ENCODE measurements around the gene MYOG. TPM values are rescaled to one million over a fixed set of nuclear protein-coding genes. Genes with fewer than 3 reads are reported as not detected.

The MYOG gene
- total and polyA plus RNA-seq, 2 of the 13 experiments (the other 11 are each of a cell fraction or from before 2014, with no cell fraction given): not detected

DNA sequence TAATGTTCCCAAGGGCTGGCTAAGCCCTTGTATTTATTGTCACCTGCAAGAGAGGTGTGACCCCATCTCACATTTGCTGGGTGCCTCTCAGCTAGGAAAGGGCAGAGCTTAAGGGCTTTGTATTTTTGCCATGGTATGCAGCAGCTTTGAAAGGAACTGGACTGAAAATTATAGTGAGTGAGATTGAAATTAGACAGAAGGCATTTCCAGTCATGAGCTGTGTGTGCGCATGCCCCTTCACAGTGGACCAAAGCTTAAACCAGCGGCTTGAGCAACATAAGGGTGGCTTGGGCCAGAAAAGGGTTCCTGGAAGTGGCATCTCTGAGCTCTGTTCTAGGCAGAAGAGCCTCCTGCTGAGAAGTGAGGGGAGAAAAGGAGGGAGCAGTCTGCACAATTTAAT, 19.8 kb downstream of the MYOG start:
- peaks cover 0 to 6% of the 10 kb centered on the region in 2 experiments; a peak in 3 of 5 replicates for H3K27me3 ChIP-seq (ENCODE audit: control insufficient read depth in 1 of 2, insufficient read depth in 2 of 2, low read length in 2 of 2)
- no peak overlapping the region for H3K9ac ChIP-seq (ENCODE audit: insufficient read depth, low read depth, low read length)
- H3K36me3 ChIP-seq (replicated peaks in 1 of 2; ENCODE audit: control insufficient read depth in 1 of 2, insufficient read depth in 2 of 2, low read length in 2 of 2): no peaks in the 10 kb centered on the region
- no peak overlapping the region for H3K4me2 ChIP-seq (ENCODE audit: low read depth, low read length)
- no peaks in the 10 kb centered on the region for H3K9me3 ChIP-seq (ENCODE audit: low read length)
- no peaks in the 10 kb centered on the region for H3K79me2 ChIP-seq (ENCODE audit: insufficient read depth, low read length)
- ChIA-PET CTCF (ENCODE audit: low intra/inter-chr PET ratio, low total read pairs) (no interaction called here), POLR2A (no interaction called here)
- no peak for FAIRE-seq
- no peak overlapping the region for H3K27ac ChIP-seq (ENCODE audit: extremely low read length, insufficient read depth, low read length)
- no peak overlapping the region for H2AFZ ChIP-seq (ENCODE audit: low read length)
- TF ChIP-seq ZSCAN30 (CRISPR knock-in tag; IDR thresholded peaks at IDR 0.05) (no peak), SKI (IDR thresholded peaks at IDR 0.05; ENCODE audit: partially characterized antibody) (no peak), ZNF556 (CRISPR knock-in tag; IDR thresholded peaks at IDR 0.05; ENCODE audit: borderline replicate concordance) (no peak)
- DNase-seq (ENCODE audit: low spot score): no peak
- intact Hi-C loops (cut with micrococcal nuclease; ENCODE audit: unreplicated experiment) (no loop called here), in situ Hi-C loops (cut with HindIII; ENCODE audit: extremely low pct_ligation_motif_present, low pct_unique_long_range_greater_than_20kb) (no loop called here)
- no peak overlapping the region for H3K4me3 ChIP-seq (replicated peaks in 1 of 3; ENCODE audit: insufficient read depth in 1 of 3, low read depth in 2 of 3, low read length in 3 of 3)
- no peaks in the 10 kb centered on the region for H4K20me1 ChIP-seq (ENCODE audit: insufficient read depth, low read length)
- peaks cover 10% of the 10 kb centered on the region for H3K4me1 ChIP-seq (ENCODE audit: insufficient read depth, low read length)
- no peak for ATAC-seq
- BruUV-seq (replicated peaks): no TSS peak
- 4% methylated on average over 2 of the region's 2 CpGs for WGBS (ENCODE audit: low lambda C conversion rate)

DNA sequence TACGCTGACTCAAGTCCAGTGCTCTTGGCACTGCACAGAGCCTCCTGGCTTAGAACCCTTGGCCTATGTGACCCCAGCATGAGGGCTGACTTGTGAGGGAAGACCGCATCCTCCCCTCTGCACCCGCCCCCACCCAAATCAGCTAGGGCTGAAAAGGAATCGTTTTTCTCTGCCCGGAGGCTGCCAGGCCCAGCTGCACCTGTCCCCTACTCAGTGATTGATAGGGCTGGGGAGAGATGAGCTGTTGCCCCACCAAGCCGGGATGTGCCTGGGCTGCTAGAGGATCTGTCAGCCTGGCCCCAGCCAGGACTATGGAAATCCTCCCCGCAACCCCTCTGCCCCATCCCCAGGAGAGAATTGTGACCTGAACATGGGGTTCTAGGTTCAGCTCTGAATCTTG, 20.6 kb downstream of the MYOG start:
- Histone ChIP-seq H3K4me1 (ENCODE audit: insufficient read depth, low read length) (peaks cover 10% of the 10 kb centered on the region), H3K36me3 (replicated peaks in 1 of 2; ENCODE audit: control insufficient read depth in 1 of 2, insufficient read depth in 2 of 2, low read length in 2 of 2) (no peaks in the 10 kb centered on the region), H3K9me3 (ENCODE audit: low read length) (no peaks in the 10 kb centered on the region), H3K27me3 (ENCODE audit: control insufficient read depth in 1 of 2, insufficient read depth in 2 of 2, low read length in 2 of 2) (peaks cover 0 to 6% of the 10 kb centered on the region in 2 experiments; a peak in 3 of 5 replicates), H3K79me2 (ENCODE audit: insufficient read depth, low read length) (no peaks in the 10 kb centered on the region), H3K27ac (ENCODE audit: extremely low read length, insufficient read depth, low read length) (no peak overlapping the region), H3K9ac (ENCODE audit: insufficient read depth, low read depth, low read length) (no peak overlapping the region), H3K4me3 (replicated peaks in 1 of 3; ENCODE audit: insufficient read depth in 1 of 3, low read depth in 2 of 3, low read length in 3 of 3) (no peak overlapping the region), H2AFZ (ENCODE audit: low read length) (no peak overlapping the region), H3K4me2 (ENCODE audit: low read depth, low read length) (no peak overlapping the region), H4K20me1 (ENCODE audit: insufficient read depth, low read length) (no peaks in the 10 kb centered on the region)
- WGBS (ENCODE audit: low lambda C conversion rate): no CpG with 5 or more reads among the region's 7 CpGs
- ATAC-seq: no peak
- in situ Hi-C loops (cut with HindIII; ENCODE audit: extremely low pct_ligation_motif_present, low pct_unique_long_range_greater_than_20kb) (no loop called here), intact Hi-C loops (cut with micrococcal nuclease; ENCODE audit: unreplicated experiment) (no loop called here)
- POLR2A ChIA-PET: no interaction called here
- DNase-seq (ENCODE audit: low spot score): no peak
- FAIRE-seq: no peak
- CTCF ChIA-PET (ENCODE audit: low intra/inter-chr PET ratio, low total read pairs): no interaction called here
- BruUV-seq (replicated peaks): no TSS peak
- TF ChIP-seq RCOR2 (CRISPR knock-in tag; IDR thresholded peaks at IDR 0.05) (no peak), ZNF484 (CRISPR knock-in tag; IDR thresholded peaks at IDR 0.05; ENCODE audit: borderline replicate concordance, low read depth) (no peak), CREB1 (IDR thresholded peaks at IDR 0.05) (no peak), CREB1 (CRISPR knock-in tag; IDR thresholded peaks at IDR 0.05) (no peak), ISL2 (CRISPR knock-in tag; IDR thresholded peaks at IDR 0.05) (no peak), MAFG (CRISPR knock-in tag; IDR thresholded peaks at IDR 0.05) (no peak), KDM4B (CRISPR knock-in tag; IDR thresholded peaks at IDR 0.05) (no peak), EHMT2 (IDR thresholded peaks at IDR 0.05; ENCODE audit: borderline replicate concordance, low read depth, low read length) (no peak), ZSCAN31 (CRISPR knock-in tag; IDR thresholded peaks at IDR 0.05; ENCODE audit: low read depth) (no peak)
- TF ChIP-seq, protein P1, sequence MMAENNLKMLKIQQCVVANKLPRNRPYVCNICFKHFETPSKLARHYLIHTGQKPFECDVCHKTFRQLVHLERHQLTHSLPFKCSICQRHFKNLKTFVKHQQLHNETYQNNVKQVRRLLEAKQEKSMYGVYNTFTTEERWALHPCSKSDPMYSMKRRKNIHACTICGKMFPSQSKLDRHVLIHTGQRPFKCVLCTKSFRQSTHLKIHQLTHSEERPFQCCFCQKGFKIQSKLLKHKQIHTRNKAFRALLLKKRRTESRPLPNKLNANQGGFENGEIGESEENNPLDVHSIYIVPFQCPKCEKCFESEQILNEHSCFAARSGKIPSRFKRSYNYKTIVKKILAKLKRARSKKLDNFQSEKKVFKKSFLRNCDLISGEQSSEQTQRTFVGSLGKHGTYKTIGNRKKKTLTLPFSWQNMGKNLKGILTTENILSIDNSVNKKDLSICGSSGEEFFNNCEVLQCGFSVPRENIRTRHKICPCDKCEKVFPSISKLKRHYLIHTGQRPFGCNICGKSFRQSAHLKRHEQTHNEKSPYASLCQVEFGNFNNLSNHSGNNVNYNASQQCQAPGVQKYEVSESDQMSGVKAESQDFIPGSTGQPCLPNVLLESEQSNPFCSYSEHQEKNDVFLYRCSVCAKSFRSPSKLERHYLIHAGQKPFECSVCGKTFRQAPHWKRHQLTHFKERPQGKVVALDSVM (CRISPR knock-in tag; IDR thresholded peaks at IDR 0.05): no peak
- TF ChIP-seq, protein P2, sequence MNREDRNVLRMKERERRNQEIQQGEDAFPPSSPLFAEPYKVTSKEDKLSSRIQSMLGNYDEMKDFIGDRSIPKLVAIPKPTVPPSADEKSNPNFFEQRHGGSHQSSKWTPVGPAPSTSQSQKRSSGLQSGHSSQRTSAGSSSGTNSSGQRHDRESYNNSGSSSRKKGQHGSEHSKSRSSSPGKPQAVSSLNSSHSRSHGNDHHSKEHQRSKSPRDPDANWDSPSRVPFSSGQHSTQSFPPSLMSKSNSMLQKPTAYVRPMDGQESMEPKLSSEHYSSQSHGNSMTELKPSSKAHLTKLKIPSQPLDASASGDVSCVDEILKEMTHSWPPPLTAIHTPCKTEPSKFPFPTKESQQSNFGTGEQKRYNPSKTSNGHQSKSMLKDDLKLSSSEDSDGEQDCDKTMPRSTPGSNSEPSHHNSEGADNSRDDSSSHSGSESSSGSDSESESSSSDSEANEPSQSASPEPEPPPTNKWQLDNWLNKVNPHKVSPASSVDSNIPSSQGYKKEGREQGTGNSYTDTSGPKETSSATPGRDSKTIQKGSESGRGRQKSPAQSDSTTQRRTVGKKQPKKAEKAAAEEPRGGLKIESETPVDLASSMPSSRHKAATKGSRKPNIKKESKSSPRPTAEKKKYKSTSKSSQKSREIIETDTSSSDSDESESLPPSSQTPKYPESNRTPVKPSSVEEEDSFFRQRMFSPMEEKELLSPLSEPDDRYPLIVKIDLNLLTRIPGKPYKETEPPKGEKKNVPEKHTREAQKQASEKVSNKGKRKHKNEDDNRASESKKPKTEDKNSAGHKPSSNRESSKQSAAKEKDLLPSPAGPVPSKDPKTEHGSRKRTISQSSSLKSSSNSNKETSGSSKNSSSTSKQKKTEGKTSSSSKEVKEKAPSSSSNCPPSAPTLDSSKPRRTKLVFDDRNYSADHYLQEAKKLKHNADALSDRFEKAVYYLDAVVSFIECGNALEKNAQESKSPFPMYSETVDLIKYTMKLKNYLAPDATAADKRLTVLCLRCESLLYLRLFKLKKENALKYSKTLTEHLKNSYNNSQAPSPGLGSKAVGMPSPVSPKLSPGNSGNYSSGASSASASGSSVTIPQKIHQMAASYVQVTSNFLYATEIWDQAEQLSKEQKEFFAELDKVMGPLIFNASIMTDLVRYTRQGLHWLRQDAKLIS (CRISPR knock-in tag; IDR thresholded peaks at IDR 0.05): no peak
- TF ChIP-seq, protein P3, sequence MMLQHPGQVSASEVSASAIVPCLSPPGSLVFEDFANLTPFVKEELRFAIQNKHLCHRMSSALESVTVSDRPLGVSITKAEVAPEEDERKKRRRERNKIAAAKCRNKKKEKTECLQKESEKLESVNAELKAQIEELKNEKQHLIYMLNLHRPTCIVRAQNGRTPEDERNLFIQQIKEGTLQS (CRISPR knock-in tag; IDR thresholded peaks at IDR 0.05): no peak
